ENCODE data around the gene GBE1.

GBE1 gene

GRCh38 chr3:81463781-81464180 is 297.7 kb downstream of the GBE1 start:
- no peak overlapping the region for H3K4me3 ChIP-seq (ENCODE audit: low read depth, low read length)
- no peak for DNase-seq (ENCODE audit: low read depth)
- TF ChIP-seq MAX (IDR thresholded peaks at IDR 0.05; ENCODE audit: low read depth, low read length): no peak
- TF ChIP-seq CTCF (IDR thresholded peaks at IDR 0.05; ENCODE audit: low read depth, low read length): no peak
- TF ChIP-seq POLR2A (IDR thresholded peaks at IDR 0.05; ENCODE audit: extremely low read depth, insufficient read length): no peak
- no peak for TF ChIP-seq MYC (IDR thresholded peaks at IDR 0.05; ENCODE audit: low read depth, low read length)

- H3K4me3 ChIP-seq (ENCODE audit: low read depth, low read length): no peak overlapping the region
- no peak for TF ChIP-seq CTCF (IDR thresholded peaks at IDR 0.05; ENCODE audit: low read depth, low read length)
- TF ChIP-seq POLR2A (IDR thresholded peaks at IDR 0.05; ENCODE audit: extremely low read depth, insufficient read length): no peak
- TF ChIP-seq MAX (IDR thresholded peaks at IDR 0.05; ENCODE audit: low read depth, low read length): no peak
- TF ChIP-seq MYC (IDR thresholded peaks at IDR 0.05; ENCODE audit: low read depth, low read length): no peak
- DNase-seq (ENCODE audit: low read depth): no peak
Measured at GRCh38 chr3:81462921-81463320, 298.5 kb downstream of the GBE1 start.

- H3K4me3 ChIP-seq (ENCODE audit: low read depth, low read length): no peak overlapping the region
- DNase-seq (ENCODE audit: low read depth): no peak
- TF ChIP-seq MYC (IDR thresholded peaks at IDR 0.05; ENCODE audit: low read depth, low read length) (no peak), CTCF (IDR thresholded peaks at IDR 0.05; ENCODE audit: low read depth, low read length) (no peak), MAX (IDR thresholded peaks at IDR 0.05; ENCODE audit: low read depth, low read length) (no peak), POLR2A (IDR thresholded peaks at IDR 0.05; ENCODE audit: extremely low read depth, insufficient read length) (no peak)
Measured at GRCh38 chr3:81459733-81460132, 301.7 kb downstream of the GBE1 start.

GRCh38 chr3:81452418-81452817 is 309.0 kb downstream of the GBE1 start:
- no peak overlapping the region for H3K4me3 ChIP-seq (ENCODE audit: low read depth, low read length)
- DNase-seq (ENCODE audit: low read depth): no peak
- TF ChIP-seq MYC (IDR thresholded peaks at IDR 0.05; ENCODE audit: low read depth, low read length) (no peak), MAX (IDR thresholded peaks at IDR 0.05; ENCODE audit: low read depth, low read length) (no peak), CTCF (IDR thresholded peaks at IDR 0.05; ENCODE audit: low read depth, low read length) (no peak), POLR2A (IDR thresholded peaks at IDR 0.05; ENCODE audit: extremely low read depth, insufficient read length) (no peak)

GRCh38 chr3:81451611-81452010 is 309.8 kb downstream of the GBE1 start:
- H3K4me3 ChIP-seq (ENCODE audit: low read depth, low read length): no peak overlapping the region
- no peak for DNase-seq (ENCODE audit: low read depth)
- TF ChIP-seq MYC (IDR thresholded peaks at IDR 0.05; ENCODE audit: low read depth, low read length): no peak
- TF ChIP-seq MAX (IDR thresholded peaks at IDR 0.05; ENCODE audit: low read depth, low read length): no peak
- TF ChIP-seq CTCF (IDR thresholded peaks at IDR 0.05; ENCODE audit: low read depth, low read length): no peak
- TF ChIP-seq POLR2A (IDR thresholded peaks at IDR 0.05; ENCODE audit: extremely low read depth, insufficient read length): no peak

GRCh38 chr3:81451140-81451539 is 310.3 kb downstream of the GBE1 start:
- no peak overlapping the region for H3K4me3 ChIP-seq (ENCODE audit: low read depth, low read length)
- DNase-seq (ENCODE audit: low read depth): no peak
- TF ChIP-seq MYC (IDR thresholded peaks at IDR 0.05; ENCODE audit: low read depth, low read length) (no peak), CTCF (IDR thresholded peaks at IDR 0.05; ENCODE audit: low read depth, low read length) (no peak), MAX (IDR thresholded peaks at IDR 0.05; ENCODE audit: low read depth, low read length) (no peak)

Data from NB4 (cell line).